ENCODE data around the gene ZSWIM7.

DNA sequence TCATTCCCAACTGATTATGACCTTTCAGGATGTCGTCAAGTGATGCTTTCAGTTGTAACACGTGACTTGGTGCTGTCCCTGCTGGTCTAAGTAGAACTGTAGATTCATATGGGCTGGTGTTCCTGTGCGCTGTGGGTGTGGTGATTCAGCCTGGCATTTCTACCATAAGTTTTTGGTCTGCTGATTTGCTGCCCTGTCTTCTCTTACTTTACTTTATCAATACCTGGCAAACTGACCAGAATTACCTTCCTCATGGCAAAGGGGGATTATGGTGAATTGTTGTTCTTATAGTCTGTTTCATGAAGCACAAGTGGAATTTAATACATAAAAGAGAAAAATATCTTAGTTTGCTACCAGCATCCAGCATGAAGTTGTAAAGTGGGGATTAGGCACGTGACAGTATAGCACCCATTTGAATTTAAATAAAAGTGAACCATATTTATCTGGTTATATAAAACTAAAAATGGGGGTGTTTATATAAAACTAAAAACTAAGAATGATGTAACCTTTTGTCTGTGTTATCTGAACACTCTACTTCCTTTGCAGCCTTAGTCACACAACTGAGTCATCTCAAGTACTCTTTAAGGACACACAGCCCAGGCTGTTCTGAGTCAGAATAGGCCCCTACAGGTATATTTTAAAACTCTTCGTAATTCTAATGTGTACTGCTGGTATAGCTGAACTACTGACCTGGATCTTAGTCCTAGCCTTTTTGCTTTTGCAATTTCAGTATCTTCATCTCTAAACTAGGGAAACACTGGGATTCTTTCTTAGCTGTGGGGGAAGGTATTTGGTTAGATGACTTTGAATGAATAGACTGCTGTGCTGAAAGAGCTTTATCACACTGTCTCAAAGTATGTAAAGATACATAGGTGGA, 28.4 kb upstream of the ZSWIM7 start:
- TF ChIP-seq, protein P1, sequence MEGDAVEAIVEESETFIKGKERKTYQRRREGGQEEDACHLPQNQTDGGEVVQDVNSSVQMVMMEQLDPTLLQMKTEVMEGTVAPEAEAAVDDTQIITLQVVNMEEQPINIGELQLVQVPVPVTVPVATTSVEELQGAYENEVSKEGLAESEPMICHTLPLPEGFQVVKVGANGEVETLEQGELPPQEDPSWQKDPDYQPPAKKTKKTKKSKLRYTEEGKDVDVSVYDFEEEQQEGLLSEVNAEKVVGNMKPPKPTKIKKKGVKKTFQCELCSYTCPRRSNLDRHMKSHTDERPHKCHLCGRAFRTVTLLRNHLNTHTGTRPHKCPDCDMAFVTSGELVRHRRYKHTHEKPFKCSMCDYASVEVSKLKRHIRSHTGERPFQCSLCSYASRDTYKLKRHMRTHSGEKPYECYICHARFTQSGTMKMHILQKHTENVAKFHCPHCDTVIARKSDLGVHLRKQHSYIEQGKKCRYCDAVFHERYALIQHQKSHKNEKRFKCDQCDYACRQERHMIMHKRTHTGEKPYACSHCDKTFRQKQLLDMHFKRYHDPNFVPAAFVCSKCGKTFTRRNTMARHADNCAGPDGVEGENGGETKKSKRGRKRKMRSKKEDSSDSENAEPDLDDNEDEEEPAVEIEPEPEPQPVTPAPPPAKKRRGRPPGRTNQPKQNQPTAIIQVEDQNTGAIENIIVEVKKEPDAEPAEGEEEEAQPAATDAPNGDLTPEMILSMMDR (IDR thresholded peaks at IDR 0.05), result no peak
- TF ChIP-seq POLR2A (IDR thresholded peaks at IDR 0.05), result no peak

Measured in testis (tissue), 2 donors.